Measurements from ENCODE around the gene DSG3.

The DSG3 gene

DNA sequence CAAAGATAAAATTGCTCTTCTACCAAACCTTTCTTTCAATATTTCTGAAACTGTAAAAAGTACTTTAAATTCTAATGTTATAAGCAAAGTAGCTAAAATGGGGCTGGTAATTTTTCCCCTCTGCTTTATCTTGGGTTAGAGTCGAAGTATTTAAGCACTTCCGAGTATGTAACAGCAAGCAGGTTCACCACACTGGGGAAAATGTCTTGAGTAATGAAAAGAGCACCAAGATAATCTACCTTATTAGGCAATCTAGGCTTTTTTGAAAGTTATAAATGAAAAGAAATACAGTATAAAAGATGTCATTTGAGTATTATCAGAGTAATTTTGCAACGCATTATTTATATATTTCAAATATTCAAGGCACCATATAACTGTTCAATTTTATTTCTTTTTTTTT lies 687 bp upstream of the DSG3 start:
- no peaks in the 10 kb centered on the region for H4K20me1 ChIP-seq (ENCODE audit: insufficient read depth, low read length)

DNA sequence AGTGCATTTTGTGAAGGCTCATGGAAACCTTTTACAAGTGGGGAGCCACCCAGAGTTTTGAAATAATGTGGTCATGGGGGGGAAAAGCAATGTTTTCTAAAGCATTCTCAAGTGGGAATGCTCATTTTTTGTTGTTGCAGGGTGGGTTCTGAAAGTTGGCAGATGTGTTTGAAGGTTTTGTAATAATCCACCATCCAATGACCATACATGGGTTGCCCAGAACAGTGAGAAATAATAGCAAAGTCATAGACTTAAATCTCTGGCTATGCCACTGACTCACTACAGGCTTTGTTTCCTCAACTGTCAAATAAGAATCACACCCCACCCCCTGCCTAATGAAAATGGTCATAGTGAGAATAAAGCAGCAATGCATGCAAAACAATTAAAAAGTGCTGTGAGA lies 2.9 kb downstream of the DSG3 start:
- H3K9ac ChIP-seq (ENCODE audit: low read length), result no peak overlapping the region
- no peak overlapping the region for H3K4me2 ChIP-seq (ENCODE audit: low read length)
- no peak overlapping the region for H3K27ac ChIP-seq (ENCODE audit: low read depth, low read length, poor library complexity, severe bottlenecking)
- H3K36me3 ChIP-seq (ENCODE audit: insufficient read depth, low read length), result no peaks in the 10 kb centered on the region
- H3K79me2 ChIP-seq (ENCODE audit: insufficient read depth, low read length), result no peaks in the 10 kb centered on the region
- H3K9me2 ChIP-seq (ENCODE audit: low read depth, low read length), result no peaks in the 10 kb centered on the region
- no peaks in the 10 kb centered on the region for H3K4me1 ChIP-seq (ENCODE audit: insufficient read depth, low read length, severe bottlenecking)
- TF ChIP-seq, protein P1, sequence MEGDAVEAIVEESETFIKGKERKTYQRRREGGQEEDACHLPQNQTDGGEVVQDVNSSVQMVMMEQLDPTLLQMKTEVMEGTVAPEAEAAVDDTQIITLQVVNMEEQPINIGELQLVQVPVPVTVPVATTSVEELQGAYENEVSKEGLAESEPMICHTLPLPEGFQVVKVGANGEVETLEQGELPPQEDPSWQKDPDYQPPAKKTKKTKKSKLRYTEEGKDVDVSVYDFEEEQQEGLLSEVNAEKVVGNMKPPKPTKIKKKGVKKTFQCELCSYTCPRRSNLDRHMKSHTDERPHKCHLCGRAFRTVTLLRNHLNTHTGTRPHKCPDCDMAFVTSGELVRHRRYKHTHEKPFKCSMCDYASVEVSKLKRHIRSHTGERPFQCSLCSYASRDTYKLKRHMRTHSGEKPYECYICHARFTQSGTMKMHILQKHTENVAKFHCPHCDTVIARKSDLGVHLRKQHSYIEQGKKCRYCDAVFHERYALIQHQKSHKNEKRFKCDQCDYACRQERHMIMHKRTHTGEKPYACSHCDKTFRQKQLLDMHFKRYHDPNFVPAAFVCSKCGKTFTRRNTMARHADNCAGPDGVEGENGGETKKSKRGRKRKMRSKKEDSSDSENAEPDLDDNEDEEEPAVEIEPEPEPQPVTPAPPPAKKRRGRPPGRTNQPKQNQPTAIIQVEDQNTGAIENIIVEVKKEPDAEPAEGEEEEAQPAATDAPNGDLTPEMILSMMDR (IDR thresholded peaks at IDR 0.05; ENCODE audit: low read length), result no peak
- no peak for TF ChIP-seq EZH2 (IDR thresholded peaks at IDR 0.05; ENCODE audit: borderline replicate concordance, low read length)
- no peaks in the 10 kb centered on the region for H3K27me3 ChIP-seq (ENCODE audit: insufficient read depth, low read length)
- no peaks in the 10 kb centered on the region for H3F3A ChIP-seq (ENCODE audit: insufficient read depth, low read length)
- no peak overlapping the region for H2AFZ ChIP-seq (ENCODE audit: low read length)
- no peak overlapping the region for H3K4me3 ChIP-seq (ENCODE audit: low read depth, low read length, poor library complexity, severe bottlenecking)
- H3K9me3 ChIP-seq (ENCODE audit: low read length), result no peaks in the 10 kb centered on the region
- H4K20me1 ChIP-seq (ENCODE audit: insufficient read depth, low read length), result no peaks in the 10 kb centered on the region

More for the DNA sequence above, 687 bp upstream of the DSG3 start:
- H3K4me3 ChIP-seq (ENCODE audit: low read depth, low read length, poor library complexity, severe bottlenecking), result no peak overlapping the region
- H3K27me3 ChIP-seq (ENCODE audit: insufficient read depth, low read length), result no peaks in the 10 kb centered on the region
- H3K9me2 ChIP-seq (ENCODE audit: low read depth, low read length), result no peaks in the 10 kb centered on the region
- H3K9ac ChIP-seq (ENCODE audit: low read length), result no peak overlapping the region
- H3K4me1 ChIP-seq (ENCODE audit: insufficient read depth, low read length, severe bottlenecking), result no peaks in the 10 kb centered on the region
- no peaks in the 10 kb centered on the region for H3F3A ChIP-seq (ENCODE audit: insufficient read depth, low read length)
- no peaks in the 10 kb centered on the region for H3K36me3 ChIP-seq (ENCODE audit: insufficient read depth, low read length)
- H3K9me3 ChIP-seq (ENCODE audit: low read length), result no peaks in the 10 kb centered on the region
- no peaks in the 10 kb centered on the region for H3K79me2 ChIP-seq (ENCODE audit: insufficient read depth, low read length)
- no peak overlapping the region for H3K4me2 ChIP-seq (ENCODE audit: low read length)
- TF ChIP-seq, protein P1 (IDR thresholded peaks at IDR 0.05; ENCODE audit: low read length), result no peak
- no peak for TF ChIP-seq EZH2 (IDR thresholded peaks at IDR 0.05; ENCODE audit: borderline replicate concordance, low read length)
- H3K27ac ChIP-seq (ENCODE audit: low read depth, low read length, poor library complexity, severe bottlenecking), result no peak overlapping the region
- no peak overlapping the region for H2AFZ ChIP-seq (ENCODE audit: low read length)

DNA sequence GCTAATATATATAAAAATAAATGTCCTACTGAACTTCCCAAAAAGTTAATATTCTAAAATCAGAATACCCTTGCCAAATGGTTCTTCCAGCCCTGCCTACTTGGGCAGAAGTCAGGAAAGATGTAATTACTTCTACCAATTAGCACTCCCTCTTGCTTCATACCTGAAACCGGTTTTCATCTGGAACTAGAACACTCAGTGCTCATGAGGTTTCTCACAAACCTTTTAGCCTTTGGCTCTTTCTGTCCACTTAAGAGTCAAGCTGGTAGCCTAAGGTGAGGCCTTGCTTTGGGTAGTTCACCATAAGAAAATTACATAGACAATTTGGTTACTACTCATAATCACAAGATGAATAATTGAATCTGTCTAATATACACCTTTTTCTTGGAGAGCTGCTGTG lies 4.1 kb downstream of the DSG3 start:
- Histone ChIP-seq H3F3A (ENCODE audit: insufficient read depth, low read length) (no peaks in the 10 kb centered on the region), H3K36me3 (ENCODE audit: insufficient read depth, low read length) (no peaks in the 10 kb centered on the region), H3K9ac (ENCODE audit: low read length) (no peak overlapping the region), H3K4me1 (ENCODE audit: insufficient read depth, low read length, severe bottlenecking) (no peaks in the 10 kb centered on the region), H3K4me2 (ENCODE audit: low read length) (no peak overlapping the region), H3K4me3 (ENCODE audit: low read depth, low read length, poor library complexity, severe bottlenecking) (no peak overlapping the region), H3K9me3 (ENCODE audit: low read length) (no peaks in the 10 kb centered on the region), H3K27me3 (ENCODE audit: insufficient read depth, low read length) (no peaks in the 10 kb centered on the region), H3K79me2 (ENCODE audit: insufficient read depth, low read length) (no peaks in the 10 kb centered on the region), H4K20me1 (ENCODE audit: insufficient read depth, low read length) (no peaks in the 10 kb centered on the region), H2AFZ (ENCODE audit: low read length) (no peak overlapping the region), H3K9me2 (ENCODE audit: low read depth, low read length) (no peaks in the 10 kb centered on the region), H3K27ac (ENCODE audit: low read depth, low read length, poor library complexity, severe bottlenecking) (no peak overlapping the region)
- TF ChIP-seq EZH2 (IDR thresholded peaks at IDR 0.05; ENCODE audit: borderline replicate concordance, low read length), result no peak
- TF ChIP-seq, protein P1 (IDR thresholded peaks at IDR 0.05; ENCODE audit: low read length), result no peak

Data from OCI-LY1 (cell line).